Loucy (cell line): ENCODE data around the gene ROBO1.

Experiments used
- EZH2phosphoT487 ChIP-seq: fragments of 200-600 bp; IDR thresholded peaks from 2 replicates; pipeline ENCODE4 v1.6.1; 2018; ENCODE audit warnings: antibody characterized with exemption, mild to moderate bottlenecking, moderate library complexity, borderline replicate concordance
- TF ChIP-seq, protein P1 (sequence below): fragments of 200-600 bp; sonication (generic); conservative IDR thresholded peaks from 2 replicates; pipeline ENCODE4 v1.5.1; 2014; ENCODE audit warnings: mild to moderate bottlenecking, antibody characterized with exemption, low read length

- TF ChIP-seq, protein P1, sequence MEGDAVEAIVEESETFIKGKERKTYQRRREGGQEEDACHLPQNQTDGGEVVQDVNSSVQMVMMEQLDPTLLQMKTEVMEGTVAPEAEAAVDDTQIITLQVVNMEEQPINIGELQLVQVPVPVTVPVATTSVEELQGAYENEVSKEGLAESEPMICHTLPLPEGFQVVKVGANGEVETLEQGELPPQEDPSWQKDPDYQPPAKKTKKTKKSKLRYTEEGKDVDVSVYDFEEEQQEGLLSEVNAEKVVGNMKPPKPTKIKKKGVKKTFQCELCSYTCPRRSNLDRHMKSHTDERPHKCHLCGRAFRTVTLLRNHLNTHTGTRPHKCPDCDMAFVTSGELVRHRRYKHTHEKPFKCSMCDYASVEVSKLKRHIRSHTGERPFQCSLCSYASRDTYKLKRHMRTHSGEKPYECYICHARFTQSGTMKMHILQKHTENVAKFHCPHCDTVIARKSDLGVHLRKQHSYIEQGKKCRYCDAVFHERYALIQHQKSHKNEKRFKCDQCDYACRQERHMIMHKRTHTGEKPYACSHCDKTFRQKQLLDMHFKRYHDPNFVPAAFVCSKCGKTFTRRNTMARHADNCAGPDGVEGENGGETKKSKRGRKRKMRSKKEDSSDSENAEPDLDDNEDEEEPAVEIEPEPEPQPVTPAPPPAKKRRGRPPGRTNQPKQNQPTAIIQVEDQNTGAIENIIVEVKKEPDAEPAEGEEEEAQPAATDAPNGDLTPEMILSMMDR: no peak
- no peak for TF ChIP-seq EZH2phosphoT487
Measured at GRCh38 chr3:79140708-79141107, 627.1 kb downstream of the ROBO1 start.
